Panc1 (cell line): ENCODE measurements around the gene METTL26.

ENCODE experiments used
- CTCF ChIP-seq: fragments of 450-650 bp; IDR thresholded peaks from 2 replicates; pipeline ENCODE4 v1.5.1; 2017; ENCODE audit warnings: mild to moderate bottlenecking
- POLR2AphosphoS5 ChIP-seq: IDR thresholded peaks from 2 replicates; pipeline ENCODE4 v1.6.1; 2012; ENCODE audit warnings: mild to moderate bottlenecking, low read depth, low read length, moderate library complexity
- TF ChIP-seq, protein P1 (sequence below), 2 experiments: IDR thresholded peaks; 2 replicates each; pipeline ENCODE4 v1.6.1; 2011 to 2012; ENCODE audit warnings: low read depth in 2 of 2, control low read depth in 1 of 2, low read length in 1 of 2, mild to moderate bottlenecking in 1 of 2, moderate library complexity in 1 of 2; ENCODE audit not compliant: insufficient read depth in 1 of 2

GRCh38 chr16:645852-646678 is 10.0 kb upstream of the METTL26 start:
- TF ChIP-seq, protein P1, sequence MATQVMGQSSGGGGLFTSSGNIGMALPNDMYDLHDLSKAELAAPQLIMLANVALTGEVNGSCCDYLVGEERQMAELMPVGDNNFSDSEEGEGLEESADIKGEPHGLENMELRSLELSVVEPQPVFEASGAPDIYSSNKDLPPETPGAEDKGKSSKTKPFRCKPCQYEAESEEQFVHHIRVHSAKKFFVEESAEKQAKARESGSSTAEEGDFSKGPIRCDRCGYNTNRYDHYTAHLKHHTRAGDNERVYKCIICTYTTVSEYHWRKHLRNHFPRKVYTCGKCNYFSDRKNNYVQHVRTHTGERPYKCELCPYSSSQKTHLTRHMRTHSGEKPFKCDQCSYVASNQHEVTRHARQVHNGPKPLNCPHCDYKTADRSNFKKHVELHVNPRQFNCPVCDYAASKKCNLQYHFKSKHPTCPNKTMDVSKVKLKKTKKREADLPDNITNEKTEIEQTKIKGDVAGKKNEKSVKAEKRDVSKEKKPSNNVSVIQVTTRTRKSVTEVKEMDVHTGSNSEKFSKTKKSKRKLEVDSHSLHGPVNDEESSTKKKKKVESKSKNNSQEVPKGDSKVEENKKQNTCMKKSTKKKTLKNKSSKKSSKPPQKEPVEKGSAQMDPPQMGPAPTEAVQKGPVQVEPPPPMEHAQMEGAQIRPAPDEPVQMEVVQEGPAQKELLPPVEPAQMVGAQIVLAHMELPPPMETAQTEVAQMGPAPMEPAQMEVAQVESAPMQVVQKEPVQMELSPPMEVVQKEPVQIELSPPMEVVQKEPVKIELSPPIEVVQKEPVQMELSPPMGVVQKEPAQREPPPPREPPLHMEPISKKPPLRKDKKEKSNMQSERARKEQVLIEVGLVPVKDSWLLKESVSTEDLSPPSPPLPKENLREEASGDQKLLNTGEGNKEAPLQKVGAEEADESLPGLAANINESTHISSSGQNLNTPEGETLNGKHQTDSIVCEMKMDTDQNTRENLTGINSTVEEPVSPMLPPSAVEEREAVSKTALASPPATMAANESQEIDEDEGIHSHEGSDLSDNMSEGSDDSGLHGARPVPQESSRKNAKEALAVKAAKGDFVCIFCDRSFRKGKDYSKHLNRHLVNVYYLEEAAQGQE (IDR thresholded peaks at IDR 0.05; ENCODE audit: insufficient read depth in 1 of 2, low read depth in 2 of 2, low read length in 1 of 2): no peak
- TF ChIP-seq CTCF: no peak
- no peak for TF ChIP-seq POLR2AphosphoS5
